Osteoblast (primary cell): Measurements from ENCODE around the gene EREG. TPM values are rescaled to one million over a fixed set of nuclear protein-coding genes. Genes with fewer than 3 reads are reported as not detected.

ENCODE experiments used
- DNase-seq: peaks from one replicate; pipeline ENCODE4 v3.0.0; 2011; ENCODE audit warnings: low spot score, mixed read lengths; ENCODE audit not compliant: insufficient read length; ENCODE audit errors: missing footprints
- H2AFZ ChIP-seq: 2 replicates; pipeline ENCODE4 v1.6.0; 2011; ENCODE audit warnings: mild to moderate bottlenecking, low read length
- H3K27ac ChIP-seq: 2 replicates; pipeline ENCODE4 v1.5.1; 2011; ENCODE audit warnings: mild to moderate bottlenecking, low read depth, low read length, moderate library complexity
- H3K27me3 ChIP-seq: 2 replicates; pipeline ENCODE4 v1.6.0; 2012; ENCODE audit warnings: mild to moderate bottlenecking, control low read depth, inconsistent platforms, low read length, moderate library complexity; ENCODE audit not compliant: insufficient read depth
- H3K36me3 ChIP-seq: 2 replicates; pipeline ENCODE4 v1.5.1; 2011; ENCODE audit warnings: mild to moderate bottlenecking, low read length, control low read depth, moderate library complexity; ENCODE audit not compliant: insufficient read depth
- H3K4me1 ChIP-seq: 2 replicates; pipeline ENCODE4 v1.5.1; 2011; ENCODE audit warnings: mild to moderate bottlenecking, low read length, control low read depth, moderate library complexity; ENCODE audit not compliant: insufficient read depth
- H3K4me2 ChIP-seq: 2 replicates; pipeline ENCODE4 v1.6.0; 2011; ENCODE audit warnings: mild to moderate bottlenecking, low read length; ENCODE audit not compliant: insufficient read depth
- H3K4me3 ChIP-seq: fragments of 200-600 bp; sonication (generic); 3 replicates; pipeline ENCODE4 v1.5.1; 2012; ENCODE audit warnings: mild to moderate bottlenecking, low read length, inconsistent platforms; ENCODE audit not compliant: insufficient read depth
- H3K79me2 ChIP-seq: 2 replicates; pipeline ENCODE4 v1.6.0; 2012; ENCODE audit warnings: mild to moderate bottlenecking, low read length, control low read depth, inconsistent platforms; ENCODE audit not compliant: insufficient read depth
- H3K9me3 ChIP-seq: 2 replicates; pipeline ENCODE4 v1.5.1; 2011; ENCODE audit warnings: low read depth, low read length, control low read depth
- H4K20me1 ChIP-seq: 2 replicates; pipeline ENCODE4 v1.6.0; 2012; ENCODE audit warnings: mild to moderate bottlenecking, low read length, control low read depth; ENCODE audit not compliant: insufficient read depth
- total RNA-seq: library from RNA; depleted of rRNA; stranded (reverse); fragments of >200 nt; gene quantifications from 2 replicates; pipeline ENCODE4 v1.2.3, GENCODE V29; 2012
- TF ChIP-seq, protein P1 (sequence below): IDR thresholded peaks from 2 replicates; pipeline ENCODE4 v1.5.1; 2011; ENCODE audit warnings: mild to moderate bottlenecking, low read depth, low read length, moderate library complexity; ENCODE audit errors: extremely low read depth

The EREG gene
- total RNA-seq, 1 donor: 1.1 TPM

DNA sequence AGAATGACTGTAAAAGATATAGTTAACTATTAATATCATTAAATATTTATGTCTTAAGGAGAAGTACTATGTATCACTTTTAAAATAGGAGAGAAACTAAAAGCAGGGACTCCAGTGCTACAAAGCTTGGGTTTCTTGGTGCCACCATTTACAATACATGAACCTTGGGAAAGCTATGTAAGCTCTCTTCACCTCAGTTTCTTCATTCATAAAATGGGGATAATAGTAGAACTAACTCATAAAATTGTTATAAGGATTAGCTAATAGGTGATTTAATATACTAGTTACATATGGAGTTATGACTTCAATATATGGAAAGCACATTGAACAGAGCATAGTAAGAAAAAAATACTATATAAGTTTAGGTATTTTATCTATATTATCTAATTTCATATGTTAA lies 33.0 kb upstream of the EREG start:
- TF ChIP-seq, protein P1, sequence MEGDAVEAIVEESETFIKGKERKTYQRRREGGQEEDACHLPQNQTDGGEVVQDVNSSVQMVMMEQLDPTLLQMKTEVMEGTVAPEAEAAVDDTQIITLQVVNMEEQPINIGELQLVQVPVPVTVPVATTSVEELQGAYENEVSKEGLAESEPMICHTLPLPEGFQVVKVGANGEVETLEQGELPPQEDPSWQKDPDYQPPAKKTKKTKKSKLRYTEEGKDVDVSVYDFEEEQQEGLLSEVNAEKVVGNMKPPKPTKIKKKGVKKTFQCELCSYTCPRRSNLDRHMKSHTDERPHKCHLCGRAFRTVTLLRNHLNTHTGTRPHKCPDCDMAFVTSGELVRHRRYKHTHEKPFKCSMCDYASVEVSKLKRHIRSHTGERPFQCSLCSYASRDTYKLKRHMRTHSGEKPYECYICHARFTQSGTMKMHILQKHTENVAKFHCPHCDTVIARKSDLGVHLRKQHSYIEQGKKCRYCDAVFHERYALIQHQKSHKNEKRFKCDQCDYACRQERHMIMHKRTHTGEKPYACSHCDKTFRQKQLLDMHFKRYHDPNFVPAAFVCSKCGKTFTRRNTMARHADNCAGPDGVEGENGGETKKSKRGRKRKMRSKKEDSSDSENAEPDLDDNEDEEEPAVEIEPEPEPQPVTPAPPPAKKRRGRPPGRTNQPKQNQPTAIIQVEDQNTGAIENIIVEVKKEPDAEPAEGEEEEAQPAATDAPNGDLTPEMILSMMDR: no peak
- no peaks in the 10 kb centered on the region for H3K9me3 ChIP-seq
- no peak for DNase-seq
- no peak overlapping the region for H3K4me3 ChIP-seq
- no peaks in the 10 kb centered on the region for H3K27me3 ChIP-seq
- H4K20me1 ChIP-seq: no peaks in the 10 kb centered on the region
- H3K27ac ChIP-seq: no peak overlapping the region
- H3K4me2 ChIP-seq: no peak overlapping the region
- H3K4me1 ChIP-seq: peaks cover 8% of the 10 kb centered on the region
- no peaks in the 10 kb centered on the region for H3K36me3 ChIP-seq
- no peaks in the 10 kb centered on the region for H3K79me2 ChIP-seq
- no peak overlapping the region for H2AFZ ChIP-seq

DNA sequence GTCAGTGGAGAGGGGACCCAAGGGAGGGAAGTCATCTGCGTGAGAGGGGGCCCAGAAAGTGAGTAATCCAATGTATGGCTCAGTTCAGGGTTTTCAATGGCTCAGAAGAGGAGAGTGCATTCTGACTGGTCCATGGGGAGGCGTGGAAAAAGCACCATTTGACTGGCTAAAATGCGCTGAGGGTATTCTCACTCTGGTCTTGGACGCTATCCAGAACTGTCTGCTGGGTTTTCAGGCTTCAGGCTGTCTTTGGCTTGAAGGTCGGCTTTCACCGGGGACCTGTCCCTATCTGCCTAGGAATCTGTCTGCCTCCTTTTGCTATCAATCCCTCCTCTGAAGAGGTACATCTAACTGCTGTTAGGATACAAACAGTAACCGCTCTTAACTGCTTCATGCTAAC lies 30.3 kb upstream of the EREG start:
- Histone ChIP-seq H3K4me2 (no peak overlapping the region), H2AFZ (no peak overlapping the region), H3K27ac (no peak overlapping the region), H4K20me1 (no peaks in the 10 kb centered on the region), H3K4me1 (no peaks in the 10 kb centered on the region), H3K36me3 (no peaks in the 10 kb centered on the region), H3K79me2 (no peaks in the 10 kb centered on the region), H3K9me3 (no peaks in the 10 kb centered on the region), H3K27me3 (no peaks in the 10 kb centered on the region), H3K4me3 (no peak overlapping the region)
- TF ChIP-seq, protein P1: no peak
- no peak for DNase-seq

DNA sequence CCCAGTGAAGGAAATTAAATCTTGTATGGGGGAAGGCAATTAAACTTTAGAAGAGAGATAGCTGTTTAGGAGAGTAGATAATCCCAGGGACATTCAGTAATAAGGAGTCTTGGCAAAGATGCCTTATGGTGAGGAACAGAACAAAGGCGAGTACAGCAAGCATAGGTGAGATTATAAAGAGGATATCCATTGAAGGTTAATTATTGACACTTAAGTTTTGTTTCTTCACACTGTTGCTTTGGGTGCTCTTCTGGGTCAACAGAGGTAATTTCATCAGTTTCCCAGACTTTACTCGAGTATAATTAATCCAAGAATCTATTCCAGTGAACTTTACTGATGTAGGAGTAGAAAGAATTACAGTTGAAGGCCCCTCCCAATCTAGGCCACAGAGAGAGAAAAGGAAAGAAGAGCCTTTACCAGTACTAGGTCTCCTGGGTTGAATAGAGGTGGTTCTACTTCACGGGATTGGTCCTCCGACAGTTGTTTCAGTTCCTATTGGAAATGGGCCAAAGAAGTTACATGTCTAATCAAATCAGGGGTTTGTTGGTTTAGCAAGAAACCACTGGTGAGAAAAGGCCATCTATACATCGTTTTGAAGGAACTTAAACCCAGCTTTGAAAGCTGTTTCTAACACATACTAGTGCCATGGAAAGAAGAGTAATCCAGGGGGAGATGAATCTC lies 29.5 kb upstream of the EREG start:
- H3K9me3 ChIP-seq: no peaks in the 10 kb centered on the region
- H3K27ac ChIP-seq: no peak overlapping the region
- H3K36me3 ChIP-seq: no peaks in the 10 kb centered on the region
- H2AFZ ChIP-seq: no peak overlapping the region
- TF ChIP-seq, protein P1: no peak
- no peaks in the 10 kb centered on the region for H3K79me2 ChIP-seq
- H3K4me3 ChIP-seq: no peak overlapping the region
- no peaks in the 10 kb centered on the region for H4K20me1 ChIP-seq
- H3K4me1 ChIP-seq: no peaks in the 10 kb centered on the region
- H3K27me3 ChIP-seq: no peaks in the 10 kb centered on the region
- no peak for DNase-seq
- no peak overlapping the region for H3K4me2 ChIP-seq

DNA sequence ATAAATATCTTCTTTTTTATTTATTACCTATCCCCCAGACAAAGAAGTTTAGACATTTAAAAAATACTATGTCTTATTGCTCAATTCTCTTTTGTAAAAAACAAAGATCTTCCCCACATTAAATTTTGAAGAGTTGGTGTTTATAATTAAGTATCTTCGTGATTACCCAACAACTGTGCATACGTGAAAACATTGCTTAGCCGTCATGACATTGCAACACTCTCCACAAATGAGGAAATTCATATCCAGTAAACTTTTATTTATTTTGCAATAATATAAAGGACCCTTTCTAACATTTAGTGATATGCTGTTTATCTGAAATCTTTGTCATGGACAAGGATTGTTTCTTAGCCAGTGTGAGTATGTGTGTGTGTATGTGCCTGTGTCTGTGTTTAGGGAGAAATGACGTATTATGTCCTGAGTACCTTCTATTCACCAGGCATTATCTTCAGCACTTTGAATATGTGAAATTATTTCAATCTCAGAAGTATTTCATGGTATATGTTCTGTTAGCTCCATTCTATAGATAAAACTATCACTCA lies 26.1 kb upstream of the EREG start:
- H4K20me1 ChIP-seq: no peaks in the 10 kb centered on the region
- H3K36me3 ChIP-seq: no peaks in the 10 kb centered on the region
- no peaks in the 10 kb centered on the region for H3K79me2 ChIP-seq
- no peaks in the 10 kb centered on the region for H3K27me3 ChIP-seq
- no peak overlapping the region for H3K4me3 ChIP-seq
- no peak overlapping the region for H2AFZ ChIP-seq
- H3K4me2 ChIP-seq: no peak overlapping the region
- TF ChIP-seq, protein P1: no peak
- DNase-seq: no peak
- no peaks in the 10 kb centered on the region for H3K9me3 ChIP-seq
- H3K27ac ChIP-seq: no peak overlapping the region
- H3K4me1 ChIP-seq: no peaks in the 10 kb centered on the region
